ENCODE measurements around the gene SYTL3.
"Not testable (repeated sequence)": the region's sequence is repeated elsewhere in the genome, so short reads cannot be mapped to it uniquely, and the experiment has no call there.

The SYTL3 gene, protein sequence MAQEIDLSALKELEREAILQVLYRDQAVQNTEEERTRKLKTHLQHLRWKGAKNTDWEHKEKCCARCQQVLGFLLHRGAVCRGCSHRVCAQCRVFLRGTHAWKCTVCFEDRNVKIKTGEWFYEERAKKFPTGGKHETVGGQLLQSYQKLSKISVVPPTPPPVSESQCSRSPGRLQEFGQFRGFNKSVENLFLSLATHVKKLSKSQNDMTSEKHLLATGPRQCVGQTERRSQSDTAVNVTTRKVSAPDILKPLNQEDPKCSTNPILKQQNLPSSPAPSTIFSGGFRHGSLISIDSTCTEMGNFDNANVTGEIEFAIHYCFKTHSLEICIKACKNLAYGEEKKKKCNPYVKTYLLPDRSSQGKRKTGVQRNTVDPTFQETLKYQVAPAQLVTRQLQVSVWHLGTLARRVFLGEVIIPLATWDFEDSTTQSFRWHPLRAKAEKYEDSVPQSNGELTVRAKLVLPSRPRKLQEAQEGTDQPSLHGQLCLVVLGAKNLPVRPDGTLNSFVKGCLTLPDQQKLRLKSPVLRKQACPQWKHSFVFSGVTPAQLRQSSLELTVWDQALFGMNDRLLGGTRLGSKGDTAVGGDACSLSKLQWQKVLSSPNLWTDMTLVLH

DNA sequence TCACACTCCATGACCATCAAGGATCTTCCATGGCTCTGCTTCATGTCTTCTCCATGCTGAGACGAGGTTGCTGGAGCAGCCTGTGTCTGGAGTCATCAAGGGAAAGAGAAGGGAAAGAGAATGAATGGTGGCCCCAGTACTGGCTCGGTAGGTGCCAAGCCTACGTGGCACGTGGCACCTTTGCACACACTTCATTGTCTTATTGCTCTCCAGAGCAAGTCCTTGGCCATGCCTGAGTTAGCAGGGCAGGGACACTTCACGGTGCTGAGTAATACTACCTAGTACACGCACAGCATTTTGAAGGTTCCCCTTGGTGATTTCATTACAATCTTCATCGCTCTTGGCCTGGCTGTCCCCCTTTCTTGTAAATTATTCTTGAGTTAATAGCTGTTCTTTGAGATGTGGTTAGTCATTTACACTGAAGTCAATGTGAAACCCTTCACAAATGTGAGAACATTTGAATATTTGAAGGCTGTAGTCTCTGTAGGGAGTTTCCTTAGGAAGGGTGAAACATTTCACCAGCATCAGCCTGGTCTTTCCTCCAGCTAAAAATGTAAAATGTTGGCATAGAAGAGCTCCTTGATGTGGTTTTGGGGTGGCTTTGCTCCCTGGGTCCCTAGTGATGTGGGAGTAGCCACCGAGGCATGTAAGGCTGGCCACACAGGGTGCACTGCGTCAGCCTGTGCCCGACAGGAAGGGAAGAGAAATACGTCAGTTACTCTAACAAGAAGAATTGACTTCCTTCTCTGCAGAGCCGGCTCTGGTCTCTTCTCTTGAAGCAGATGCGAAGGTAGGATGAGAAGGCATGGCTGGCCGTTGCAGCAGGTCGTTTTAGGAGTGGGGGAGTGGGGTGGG is at the start of gene SYTL3:
Gene SYTL3, plus strand, starts transcription at position 766 of the 855 bp plus-strand sequence. CDS start 13,215 bp downstream, outside the sequence.
- no peak for DNase-seq

DNA sequence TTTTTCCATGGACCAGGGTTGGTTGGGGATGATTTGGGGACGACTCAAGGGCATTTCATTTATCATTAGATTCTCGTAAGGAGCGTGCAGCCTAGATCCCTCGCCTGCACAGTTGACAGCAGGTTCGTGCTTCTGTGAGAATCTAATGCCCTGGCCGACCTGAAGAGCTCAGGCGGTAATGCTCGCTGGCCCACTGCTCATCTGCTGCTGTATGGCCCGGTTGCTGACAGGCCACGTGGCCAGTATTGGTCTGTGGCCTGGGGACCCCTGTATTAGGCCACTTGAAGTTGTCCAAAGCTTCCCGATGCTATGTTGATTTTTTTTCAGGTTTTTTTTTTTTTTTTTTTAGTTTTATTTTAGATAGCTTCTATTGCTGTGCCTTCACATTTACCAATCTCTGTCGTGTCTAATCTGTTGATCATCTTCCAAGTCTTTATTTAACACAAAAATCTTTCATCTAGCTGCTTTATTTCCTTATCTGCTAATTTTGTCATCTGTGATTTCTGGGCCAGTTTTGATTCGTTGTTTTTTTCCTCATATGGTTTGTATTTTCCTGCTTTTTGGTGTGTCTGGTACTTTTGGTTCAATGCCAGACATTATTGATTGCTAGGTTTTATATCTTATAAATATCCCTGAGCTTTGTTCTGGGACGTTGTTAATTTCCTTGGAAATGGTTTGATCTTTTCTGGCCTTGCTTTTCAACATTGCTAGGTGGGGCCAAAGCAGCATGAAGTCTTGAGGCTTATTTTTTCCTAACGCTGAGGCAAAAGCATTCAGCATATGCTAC is 46.4 kb upstream of the SYTL3 start:
- DNase-seq: no peak

DNA sequence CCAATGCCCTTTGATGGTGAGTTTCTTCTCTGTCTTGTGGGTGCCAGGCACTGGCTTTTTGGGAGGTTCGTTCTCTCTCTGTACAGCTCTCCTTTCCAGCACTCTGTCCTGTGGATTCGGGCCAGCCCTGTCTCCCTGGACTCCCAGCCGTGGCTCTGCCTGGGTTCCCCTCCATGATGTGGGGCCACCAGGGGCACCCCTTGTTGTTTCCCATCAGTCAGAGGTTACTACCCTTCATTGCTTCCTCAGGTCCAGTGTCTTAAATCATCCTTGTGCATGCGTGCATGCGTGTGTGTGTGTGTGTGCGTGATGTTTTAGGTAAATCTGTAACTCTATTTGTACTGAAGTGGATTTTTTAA is 45.8 kb upstream of the SYTL3 start:
- no peak for DNase-seq

DNA sequence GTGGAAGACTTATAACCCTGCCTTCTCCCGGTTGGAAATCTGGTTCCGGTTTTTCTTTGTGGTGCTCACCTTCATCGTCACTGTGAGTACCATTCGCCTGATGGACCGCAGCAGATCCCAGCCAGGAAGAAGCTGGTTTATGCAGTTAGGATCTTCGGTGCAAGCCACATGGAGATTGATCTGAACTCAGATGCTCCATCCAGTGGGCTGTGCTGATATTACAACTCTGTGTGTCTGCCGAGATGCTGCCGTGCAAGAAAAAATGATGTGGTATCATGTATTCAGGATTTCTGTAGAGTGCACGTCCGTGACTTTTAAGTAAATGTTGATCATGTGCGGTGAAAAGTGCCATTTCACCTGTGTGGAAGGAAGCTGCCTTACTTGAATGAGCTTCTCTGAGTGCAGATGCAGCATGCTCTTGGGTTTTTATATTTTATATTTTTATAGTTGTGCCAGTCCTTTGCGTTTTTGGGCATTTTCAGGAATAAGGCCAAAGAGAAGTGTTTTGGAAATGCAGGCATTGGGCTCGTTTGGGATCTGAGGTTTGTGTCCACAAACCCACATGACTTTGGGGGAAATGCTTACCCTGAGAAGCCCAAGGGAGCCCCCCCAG is 44.5 kb upstream of the SYTL3 start:
- peak; percentile 39 to 40 for DNase-seq

DNA sequence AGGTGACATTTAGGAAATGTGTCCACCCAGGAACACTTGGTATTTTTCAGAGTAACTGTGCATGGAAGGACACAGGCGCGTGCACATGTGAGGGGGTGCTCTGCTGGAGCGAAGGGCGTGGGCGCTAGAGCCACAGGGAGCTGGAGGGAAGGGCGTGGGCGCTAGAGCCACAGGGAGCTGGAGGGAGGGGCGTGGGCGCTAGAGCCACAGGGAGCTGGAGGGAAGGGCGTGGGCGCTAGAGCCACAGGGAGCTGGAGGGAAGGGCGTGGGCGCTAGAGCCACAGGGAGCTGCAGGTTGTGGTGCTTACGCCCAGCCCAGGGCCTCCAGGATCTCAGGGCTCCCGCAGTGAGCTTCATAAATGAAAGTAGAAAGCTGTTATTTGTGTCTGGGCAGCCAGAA is 43.8 kb upstream of the SYTL3 start:
- not testable (repeated sequence) for DNase-seq

DNA sequence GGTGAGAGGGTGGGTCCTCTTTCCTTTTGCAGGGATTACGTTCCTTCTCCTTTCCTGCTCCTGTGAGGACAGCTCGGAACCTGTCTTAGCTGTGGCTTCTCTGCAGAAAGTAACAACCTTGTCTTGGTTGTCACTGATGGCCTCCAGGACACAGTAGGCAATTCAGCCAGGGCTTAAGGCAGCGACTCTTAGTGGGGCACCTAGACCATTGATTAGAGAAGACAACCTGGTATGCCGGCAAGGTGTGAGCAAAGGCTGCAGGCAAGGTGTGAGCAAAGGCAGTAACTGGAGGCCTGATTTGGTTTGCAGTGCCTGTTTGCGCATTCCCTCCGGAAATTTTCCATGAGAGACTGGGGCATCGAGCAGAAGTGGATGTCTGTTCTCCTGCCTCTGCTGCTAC is 42.9 kb upstream of the SYTL3 start:
- DNase-seq: no peak

DNA sequence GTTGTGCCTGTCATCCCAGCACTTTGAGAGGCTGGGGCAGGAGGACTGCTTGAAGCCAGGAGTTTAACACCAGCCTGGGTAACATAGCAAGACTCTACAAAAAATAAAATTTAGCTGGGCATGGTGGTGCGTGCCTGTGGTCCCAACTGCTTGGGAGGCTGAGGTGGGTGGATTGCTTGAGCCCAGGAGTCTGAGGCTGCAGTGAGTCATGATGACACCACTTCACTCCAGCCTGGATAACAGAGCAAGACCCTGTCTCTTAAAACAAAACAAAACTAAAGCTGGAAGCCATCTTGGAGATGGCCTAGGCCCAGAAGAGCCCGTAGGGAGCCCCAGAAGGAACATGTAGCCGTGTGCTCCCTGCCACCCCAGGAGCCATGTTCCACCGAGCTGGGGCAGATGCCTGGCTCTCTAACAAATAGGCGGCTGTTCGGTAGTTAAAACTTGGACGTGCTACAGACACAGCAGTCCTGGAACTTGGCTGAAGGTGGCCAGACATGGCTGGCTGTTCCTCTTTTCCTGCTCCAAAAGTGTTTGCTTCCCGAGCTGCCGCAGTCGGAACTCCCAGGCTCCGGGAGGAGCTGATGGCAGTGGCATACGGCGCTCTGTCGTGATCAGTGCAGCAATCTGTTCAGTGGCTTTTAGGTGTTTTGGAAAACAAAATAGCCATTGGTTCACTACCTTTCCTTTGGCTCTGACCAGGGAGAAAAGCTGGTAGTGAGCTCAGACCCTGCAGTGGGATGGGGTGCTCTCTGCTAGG is 42.3 kb upstream of the SYTL3 start:
- DNase-seq: no peak

DNA sequence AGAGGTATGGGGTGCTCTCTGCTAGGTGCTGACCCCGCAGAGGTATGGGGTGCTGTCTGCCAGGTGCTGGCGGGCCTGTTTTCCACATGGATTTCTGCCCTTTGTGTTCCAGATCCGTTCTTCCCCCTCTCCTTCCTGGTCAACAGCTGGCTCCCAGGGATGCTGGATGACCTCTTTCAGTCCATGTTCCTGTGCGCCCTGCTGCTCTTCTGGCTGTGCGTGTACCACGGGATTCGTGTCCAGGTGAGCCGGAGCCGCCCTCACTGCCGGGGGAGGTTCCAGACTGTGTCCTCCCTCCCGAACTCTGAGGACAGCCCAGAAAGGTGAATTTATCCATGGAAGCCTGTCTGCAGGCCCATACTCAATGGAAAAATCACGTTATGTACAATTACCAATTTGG is 41.6 kb upstream of the SYTL3 start:
- DNase-seq: no peak

DNA sequence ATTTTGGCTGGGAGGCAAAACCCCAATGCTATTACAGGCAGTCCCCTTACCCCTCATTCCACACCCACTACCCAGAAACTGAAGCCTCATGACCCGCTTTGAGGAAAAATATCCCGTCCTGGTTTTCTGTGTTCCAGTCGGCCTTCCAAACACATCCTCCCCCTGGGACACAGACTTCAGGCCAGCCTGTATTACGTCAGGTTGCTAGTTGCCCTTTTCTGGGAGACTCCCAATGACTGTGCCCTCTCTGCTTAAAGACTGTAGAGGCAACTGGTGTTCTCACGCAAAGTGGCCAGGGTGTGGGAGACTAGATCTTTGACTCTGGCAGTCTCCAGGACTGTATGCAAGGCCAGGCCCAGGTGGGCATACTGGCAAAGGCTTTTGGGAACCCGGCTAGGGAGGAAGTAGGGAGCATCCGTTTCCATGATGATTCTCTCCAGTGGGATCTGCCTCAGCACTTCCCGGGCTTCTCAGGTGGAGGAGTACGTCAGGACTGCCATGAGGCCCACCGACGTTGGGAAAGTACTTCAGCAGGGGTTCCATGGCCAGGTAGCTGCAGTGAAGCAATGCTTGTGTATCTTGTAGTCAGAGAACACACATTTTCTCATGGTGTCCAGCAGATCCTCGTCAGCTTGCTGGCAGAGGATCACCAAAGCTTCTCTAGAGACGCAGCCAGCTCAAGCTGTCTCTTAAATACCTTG is 40.2 kb upstream of the SYTL3 start:
- no peak for DNase-seq

DNA sequence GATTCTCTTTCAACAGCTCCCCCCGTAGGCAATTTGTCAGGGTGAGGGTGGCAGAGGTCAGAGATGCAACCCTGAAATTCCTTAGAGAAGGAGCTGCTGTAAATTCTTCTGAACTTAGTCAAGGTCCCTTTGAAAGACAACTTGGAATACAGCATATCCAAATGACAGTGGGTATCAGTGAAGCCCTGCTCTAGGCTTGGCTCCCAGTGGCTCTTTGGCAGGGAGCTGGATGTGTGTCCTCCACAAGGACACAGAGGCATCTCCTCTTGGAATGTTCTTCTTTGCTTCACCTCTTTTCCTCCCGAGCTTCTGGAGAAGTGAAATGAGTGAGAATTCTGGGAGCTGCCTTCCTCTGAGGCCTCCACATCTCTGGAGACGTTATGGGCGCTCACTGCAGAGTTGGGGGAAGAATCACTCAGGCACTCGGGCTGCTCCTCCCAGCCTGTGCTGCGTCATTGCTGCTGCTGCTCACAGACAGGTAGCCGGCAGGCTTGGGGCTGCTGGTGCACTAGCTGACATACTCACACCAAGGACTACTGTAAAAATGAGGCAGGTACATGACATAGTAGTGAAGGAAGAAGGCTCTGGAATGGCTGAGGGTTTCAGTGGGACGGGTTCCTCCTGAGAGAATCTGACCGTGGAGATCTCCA is 39.4 kb upstream of the SYTL3 start:
- DNase-seq: no peak

DNA sequence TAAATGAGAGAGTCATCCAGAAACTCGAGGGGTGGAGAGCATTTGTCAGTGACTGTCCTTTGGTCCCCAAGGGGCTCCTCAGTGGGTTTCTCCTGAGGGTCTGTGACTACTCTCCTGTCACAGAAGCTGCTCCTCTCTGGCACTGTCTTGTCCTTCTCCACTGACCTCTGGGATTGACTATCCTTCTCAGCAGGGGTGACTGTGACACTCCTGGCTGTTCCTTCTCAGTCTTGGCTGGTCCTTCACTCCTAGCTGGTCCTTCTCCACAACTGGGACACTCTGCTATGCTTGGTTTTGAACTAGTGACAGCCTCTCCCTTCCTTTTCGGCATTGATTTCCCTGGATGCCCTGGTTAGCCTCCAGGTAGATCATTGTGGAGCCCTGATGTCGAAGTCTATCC is 38.8 kb upstream of the SYTL3 start:
- no peak for DNase-seq

DNA sequence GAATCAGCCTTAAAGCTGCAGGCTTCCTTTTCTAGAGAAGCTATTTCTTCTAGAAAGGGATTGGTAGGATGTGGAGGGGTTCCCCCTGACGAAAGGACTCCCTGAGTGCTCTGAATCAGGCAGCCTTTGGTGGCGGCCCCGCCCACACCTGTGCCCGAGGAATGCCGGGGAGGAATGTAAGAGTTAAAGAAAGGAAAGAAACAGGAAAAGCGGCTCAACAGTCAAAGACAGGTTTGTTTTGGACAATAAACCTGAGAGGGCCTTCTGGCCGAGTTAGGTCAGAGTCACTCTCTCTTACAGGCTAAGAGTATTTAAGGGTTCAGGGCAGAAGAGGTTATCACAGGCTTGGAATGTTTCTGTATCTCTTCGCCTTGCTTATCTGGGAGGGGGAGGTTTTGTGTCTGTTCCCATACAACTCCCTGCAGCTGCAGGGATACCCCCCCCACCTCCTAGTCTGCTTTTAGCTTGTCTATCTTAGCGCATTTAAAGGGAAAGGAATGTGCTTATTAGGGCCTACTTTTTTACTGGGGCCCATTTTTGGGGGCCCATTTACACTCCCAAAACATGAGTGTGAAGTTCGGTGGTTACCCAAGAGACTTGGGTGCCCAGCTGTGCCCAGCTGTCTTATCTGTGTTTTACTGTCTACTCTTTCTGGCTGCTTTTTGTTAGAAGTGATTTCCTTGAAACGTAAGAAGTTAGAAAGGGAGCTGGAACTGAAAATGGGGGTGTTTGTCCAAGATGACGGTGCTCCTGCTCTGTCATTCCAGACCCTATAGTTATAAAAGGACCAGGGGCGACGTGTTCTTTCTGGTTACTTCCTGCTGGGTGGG is 38.1 kb upstream of the SYTL3 start:
- DNase-seq: no peak

DNA sequence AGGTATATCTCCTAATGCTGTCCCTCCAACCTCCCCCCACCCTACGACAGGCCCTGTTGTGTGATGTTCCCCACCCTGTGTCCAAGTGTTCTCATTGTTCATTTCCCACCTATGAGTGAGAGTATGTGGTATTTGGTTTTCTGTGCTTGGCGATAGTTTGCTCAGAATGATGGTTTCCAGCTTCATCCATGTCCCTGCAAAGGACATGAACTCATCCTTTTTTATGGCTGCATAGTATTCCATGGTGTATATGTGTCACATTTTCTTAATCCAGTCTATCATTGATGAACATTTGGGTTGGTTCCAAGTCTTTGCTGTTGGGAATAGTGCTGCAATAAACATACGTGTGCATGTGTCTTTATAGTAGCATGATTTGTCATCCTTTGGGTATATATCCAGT is 35.2 kb upstream of the SYTL3 start:
- DNase-seq: not testable (repeated sequence)

DNA sequence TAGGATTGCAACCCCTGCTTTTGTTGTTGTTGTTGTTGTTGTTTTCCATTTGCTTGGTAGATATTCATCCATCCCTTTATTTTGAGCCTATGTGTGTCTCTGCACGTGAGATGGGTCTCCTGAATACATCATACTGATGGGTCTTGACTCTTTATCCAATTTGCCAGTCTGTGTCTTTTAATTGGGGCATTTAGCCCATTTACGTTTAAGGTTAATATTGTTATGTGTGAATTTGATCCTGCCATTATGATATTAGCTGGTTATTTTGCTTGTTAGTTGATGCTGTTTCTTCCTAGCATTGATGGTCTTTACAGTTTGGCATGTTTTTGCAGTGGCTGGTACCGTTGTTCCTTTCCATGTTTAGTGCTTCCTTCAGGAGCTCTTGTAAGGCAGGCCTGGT is 31.6 kb upstream of the SYTL3 start:
- not testable (repeated sequence) for DNase-seq

DNA sequence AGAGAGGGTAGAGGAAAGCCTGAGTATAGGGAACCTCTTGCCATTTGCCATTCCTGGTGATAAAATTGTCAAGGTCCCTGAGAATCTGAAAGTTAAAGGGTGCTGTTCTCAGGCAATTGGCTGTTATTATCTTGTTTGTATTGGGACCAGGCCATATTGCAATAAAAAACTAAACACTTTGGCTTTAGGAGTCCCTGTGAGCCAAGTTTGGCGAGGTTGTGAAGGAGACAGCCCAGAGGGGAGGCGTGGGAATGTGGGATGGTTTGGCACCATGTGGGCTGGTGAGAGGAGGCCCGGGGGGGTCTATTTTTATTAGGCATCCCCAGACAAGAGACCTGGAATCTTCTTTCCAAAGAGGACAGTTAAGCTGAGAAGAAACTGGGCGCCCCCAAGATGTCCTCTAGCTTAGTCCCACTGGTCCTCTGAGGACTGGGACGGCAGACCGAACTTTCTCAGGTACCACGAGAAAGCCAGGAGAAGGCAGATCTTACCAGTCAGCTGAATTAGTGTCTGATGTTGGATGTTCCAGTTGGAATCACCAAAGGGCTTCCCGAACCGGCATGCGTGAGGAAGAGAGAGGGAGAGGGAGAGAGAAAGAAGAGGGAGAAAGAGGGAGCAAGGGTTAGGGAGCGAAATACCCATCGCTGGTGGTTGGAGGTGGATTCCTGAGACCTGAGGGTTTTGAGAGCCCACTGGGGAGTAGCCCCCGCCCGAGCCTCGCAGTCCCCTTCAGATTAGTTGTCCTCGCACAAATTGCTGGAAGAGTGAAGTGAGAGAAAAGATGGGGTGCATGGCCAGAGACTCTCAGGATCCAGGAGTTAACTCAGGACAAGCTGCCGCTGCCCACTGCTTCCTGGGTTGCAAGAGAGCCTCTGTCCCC is 29.7 kb upstream of the SYTL3 start:
- DNase-seq: no peak

DNA sequence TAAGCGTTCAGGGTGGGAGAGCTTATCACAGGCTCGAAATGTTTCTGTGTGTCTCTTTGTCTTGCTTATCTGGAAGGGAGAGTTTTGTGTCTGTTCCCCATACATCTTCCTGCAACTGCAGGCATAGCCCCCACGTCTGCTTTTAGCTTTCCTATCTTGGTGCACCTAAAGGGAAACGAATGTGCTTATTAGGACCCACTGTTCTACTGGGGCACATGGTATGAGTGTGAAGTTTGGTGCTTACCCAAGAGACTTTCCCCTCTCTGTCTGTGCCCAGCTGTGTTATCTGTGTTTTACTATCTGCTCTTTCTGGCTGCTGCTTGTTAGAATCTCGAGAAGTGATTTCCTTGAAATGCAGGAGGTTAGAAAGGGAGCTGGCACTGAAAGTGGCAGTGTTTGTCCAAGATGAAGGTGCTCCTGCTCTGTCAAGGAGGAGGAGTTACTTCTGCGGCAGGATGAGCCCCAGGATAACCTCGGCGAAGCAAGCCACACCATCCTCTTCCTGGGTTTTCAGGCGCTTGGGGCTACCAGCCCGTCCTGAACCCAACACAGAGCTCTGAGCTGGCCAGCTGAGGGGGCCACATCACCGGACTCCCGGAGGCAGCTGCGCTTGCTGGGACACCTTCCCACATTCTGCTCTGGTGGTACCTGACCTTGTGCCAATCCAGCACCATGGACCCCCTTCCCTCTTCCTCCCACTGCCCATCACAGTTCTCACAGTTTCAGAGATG is 28.7 kb upstream of the SYTL3 start:
- no peak for DNase-seq

DNA sequence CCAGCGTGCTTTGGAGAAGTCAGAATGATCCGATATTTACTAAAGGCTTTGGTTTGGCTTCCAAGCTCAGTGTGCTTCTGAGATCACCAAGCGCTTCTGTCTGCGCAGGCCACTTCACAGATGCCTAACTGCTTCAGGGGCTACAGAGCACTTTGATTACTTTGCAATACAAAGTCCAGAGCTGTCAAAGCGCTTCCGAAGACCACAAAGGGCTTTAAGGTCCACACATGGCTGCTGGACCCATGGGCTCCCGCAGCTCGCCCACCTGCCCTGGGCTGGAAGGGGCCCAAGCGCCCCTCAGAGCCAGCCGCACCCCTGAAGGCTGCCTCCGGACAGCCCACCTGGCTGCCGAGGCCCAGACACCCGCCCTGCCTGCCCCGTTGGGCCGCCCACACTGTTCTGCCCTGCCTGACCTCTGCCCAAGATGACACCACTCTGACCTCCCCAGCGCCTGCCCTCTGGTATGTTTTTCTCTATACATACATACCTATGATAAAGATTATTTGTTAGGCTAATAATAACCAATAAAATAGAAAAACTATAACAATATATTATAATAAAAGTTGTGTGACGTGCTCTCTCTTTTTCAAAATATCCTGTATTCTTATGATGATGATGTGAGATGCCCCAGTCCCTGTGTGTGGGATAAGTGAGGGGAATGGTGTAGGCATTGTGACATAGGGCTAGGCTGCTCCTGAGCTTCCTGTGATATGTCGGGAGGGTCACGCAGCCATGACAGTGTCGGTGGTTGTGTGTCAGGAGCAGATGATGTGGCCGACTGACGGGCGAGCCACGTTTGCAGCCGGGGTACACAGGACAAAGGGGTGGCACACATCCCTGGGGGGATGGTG is 27.9 kb upstream of the SYTL3 start:
- no peak for DNase-seq
